GM18526 (cell line): ENCODE data around the gene ADARB2.

Experiments used
- POLR2A ChIP-seq: IDR thresholded peaks from 3 replicates; pipeline ENCODE4 v1.6.1; 2011; ENCODE audit not compliant: insufficient read length; ENCODE audit errors: extremely low read depth

The ADARB2 gene

DNA sequence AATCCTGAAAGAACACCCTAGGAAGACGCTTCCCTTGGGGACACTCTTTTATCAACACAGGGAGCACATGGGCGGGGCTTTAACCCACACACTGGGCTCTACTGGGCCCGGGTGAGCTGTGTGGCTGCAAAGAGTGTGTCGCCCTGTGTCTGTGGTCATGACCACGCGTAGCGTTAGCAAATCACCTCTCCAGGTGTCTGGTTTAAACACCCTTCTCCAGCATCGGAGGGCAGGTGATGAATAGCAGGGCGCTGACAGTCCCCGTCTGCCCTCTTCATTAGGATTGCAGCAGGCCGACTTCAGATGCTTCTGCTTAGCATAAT, 127.7 kb downstream of the ADARB2 start:
- no peak for TF ChIP-seq POLR2A

DNA sequence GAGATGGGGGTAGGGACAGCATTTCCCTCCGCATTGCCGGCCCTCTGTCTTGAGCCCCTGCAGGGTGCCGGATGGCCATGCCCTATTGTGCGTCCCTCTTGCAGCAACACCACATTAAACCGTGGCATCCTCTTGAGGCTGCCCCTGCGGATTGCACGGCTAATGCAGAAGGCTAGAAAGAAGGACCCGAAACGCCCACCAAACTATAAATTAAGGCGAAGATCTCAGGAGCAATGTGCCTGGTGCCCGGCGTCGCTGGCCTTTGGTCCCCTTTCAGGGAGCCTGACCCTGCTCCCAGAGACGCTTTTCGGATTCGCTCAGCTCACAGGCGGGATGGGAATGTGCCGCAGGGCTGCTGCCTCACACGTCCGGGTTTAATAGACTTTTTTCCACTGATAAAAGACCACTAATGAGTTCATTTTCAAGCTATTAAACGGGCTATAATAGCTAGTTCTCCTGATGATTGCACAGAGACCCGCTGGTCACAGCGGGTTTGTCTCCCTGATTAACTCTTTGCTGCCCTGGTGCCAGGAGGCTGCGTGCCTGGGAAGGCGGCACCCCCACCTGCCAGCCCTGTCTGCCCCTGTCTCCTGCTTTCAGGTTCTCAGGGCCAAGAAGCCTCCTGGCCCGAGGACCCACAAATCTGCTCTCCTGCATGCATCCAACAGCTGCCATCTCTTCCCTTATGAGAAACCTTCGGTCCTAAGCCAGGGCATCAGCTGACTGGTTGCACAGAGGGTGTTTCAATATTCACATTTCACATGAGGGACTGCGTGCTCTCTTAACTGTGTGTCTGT, 128.3 kb downstream of the ADARB2 start:
- TF ChIP-seq POLR2A: no peak

DNA sequence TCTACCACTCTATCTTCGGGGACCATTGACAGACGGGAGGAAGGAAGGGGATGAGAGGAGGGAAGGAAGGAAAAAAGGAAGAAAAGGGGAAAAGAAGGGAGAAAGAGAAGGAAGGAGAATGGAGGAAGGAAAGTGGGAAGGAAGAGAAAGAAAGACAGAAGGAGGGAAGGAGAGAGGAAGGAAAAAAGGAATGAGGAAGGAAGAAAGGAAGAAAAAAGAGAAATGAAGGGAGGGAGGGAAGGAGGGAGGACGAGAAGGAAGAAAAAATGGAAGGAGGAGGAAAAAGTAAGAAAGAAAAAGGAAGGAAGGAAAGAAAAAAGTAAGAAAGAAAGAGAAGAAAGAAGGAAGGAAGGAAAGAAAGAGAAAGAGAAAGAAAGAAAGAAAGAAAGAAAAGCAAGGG, 128.9 kb downstream of the ADARB2 start:
- no peak for TF ChIP-seq POLR2A

DNA sequence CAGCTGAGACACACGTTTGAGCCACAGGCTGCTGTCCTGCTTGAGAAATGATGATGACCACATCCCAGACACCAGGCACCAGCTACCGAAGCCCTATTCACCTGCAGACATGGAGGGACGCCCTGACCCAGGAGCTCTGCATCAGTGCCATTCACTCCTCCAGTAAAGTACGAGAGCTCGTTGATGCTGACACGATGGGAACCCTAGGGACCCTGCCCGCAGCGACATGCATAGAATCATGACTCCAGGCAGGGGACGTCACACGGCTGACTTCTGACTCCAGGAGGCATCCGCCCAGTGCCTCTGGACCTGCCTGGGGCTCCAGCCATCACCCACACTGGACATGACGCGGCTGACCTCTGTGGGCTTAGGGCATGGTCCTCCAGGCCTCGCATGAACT, 129.9 kb downstream of the ADARB2 start:
- TF ChIP-seq POLR2A: no peak

DNA sequence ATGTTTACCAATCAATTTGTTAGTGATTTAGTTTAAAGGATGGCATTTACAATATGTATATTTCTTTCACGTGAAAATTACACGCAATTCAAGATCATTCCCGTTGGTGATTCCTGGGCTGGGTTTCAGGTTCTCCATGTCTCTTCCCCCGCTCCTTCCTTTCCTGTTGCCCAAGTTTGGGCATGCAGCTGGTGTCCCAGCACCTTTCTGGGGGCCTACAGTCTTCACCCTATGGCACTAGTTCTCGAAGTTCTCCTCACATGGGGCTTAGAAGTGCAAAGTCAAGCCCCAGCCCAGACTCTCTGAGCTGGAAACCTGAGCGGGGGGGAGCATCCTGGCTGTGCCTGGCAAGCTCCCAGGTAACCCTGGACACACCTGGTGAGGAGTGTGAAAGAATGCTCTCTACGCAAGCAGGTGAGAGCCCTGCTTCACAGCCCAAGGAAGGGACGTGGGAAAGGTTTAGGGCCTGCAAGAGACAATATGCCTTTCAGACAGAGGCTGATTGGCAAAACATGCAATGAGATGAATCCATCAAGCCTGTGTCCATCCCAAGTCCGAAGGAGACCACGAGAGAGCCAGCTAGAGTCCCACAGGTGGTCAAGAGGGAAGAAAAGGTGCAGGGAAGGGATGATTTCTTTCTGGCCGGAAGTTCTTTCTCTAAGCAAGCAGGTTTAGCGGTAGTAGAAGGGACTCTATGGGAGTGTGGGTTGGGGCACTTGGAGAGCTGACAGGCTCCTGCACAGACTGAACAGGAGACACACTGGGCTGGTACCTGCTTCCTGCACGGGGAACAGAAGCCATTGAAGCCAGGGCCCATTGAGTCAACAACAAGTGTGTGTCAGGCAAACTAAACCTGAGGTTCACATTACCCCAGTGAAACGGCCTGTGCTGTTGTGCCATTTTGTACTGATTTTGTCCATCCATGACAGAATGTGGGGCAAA, 131.1 kb downstream of the ADARB2 start:
- TF ChIP-seq POLR2A: no peak

DNA sequence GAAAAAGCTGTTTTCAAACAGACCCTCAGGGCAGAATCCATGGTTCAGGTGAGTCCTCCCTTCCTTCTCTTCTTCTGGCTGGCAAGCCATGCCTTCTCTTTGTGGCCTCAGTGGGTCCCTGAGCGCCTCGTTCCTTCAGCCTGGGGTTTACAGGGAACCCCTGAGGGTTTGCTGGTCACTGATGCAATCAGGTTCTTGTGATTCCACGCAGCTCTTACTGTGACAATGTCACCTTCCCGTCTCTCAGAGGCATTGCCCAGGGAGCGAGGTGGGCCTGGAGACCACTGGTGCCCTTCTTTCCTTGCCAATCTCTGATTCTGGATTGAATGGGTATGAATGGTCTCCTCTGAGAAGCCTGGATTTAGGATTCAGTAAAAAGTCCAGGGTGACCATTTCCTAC, 132.2 kb downstream of the ADARB2 start:
- no peak for TF ChIP-seq POLR2A

DNA sequence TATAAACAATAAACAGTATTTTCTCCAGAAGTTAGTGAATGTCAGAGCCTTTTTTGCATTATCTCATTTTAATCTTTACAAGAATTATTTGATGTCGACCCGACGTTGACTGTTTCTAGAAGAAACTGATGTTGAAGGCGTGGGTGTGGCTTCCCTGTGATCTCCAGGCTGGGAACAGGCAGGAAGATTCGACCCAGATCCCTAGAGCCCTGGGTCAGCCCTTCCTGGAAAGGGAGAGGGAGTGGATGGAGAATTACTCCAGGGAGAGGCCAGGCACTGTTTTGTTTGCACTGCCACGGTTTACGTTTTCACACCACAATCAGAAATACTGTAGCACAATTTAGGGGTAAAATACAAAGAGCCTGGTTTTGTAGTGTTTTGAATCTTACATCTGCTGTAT, 133.1 kb downstream of the ADARB2 start:
- TF ChIP-seq POLR2A: no peak

DNA sequence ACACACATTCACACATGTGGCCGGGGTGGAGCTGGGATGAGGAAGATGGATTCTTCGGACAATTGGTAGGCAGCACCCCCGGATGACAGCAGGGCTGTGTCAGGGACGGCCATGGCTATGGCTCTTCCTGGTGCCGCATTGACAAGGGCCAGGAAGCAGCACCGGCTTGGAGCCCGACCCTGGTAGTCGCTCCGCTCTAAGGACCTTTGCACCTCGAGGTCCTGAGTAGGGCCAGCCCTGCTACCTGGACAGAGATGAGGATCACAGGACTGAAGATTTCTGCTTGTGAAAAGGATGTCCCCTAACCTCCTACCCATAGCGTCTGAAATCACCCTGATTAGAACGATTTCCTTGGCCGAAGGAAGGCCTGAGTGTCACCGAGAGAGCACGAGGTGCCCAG, 134.1 kb downstream of the ADARB2 start:
- no peak for TF ChIP-seq POLR2A

DNA sequence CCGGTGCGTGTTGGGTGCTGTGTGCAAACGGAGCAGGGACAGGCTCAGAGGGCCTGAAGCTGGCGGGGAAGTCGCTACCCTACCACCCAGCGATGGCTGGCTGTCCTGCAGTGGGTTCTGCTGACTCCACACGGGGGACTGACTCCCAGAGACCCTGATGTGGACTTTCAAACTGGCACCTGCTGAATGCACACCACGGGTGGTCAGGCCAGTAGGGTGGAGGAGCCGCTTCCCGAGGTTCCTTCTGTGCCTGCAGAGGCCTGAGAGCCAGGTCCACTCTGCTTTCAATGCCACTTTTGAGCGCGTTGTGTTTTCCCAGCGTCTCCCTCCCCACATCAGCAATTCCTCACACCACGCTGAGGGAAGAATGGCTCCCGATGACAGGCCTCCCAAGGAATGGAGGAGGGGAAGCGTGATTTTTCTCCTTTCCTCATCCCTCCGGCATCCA, 135.3 kb downstream of the ADARB2 start:
- no peak for TF ChIP-seq POLR2A

DNA sequence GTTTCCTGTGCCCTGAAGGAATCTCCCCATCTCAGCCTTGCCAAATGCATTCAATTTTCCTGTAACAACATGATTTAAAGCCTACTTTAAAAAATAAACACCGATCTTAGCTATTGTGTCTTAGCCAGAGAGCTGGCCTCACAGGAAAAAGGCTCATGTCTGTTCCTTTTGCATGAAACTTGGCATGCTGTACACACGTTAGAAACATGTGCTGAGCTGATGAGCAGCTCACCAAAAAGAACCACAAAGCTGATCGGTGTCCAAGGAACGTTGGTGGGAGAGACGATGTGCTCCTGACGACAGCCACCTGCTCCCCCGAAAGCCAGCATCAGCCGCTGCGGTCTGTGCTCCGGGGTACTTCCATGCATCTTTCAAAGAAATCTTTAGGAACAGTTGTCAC, 135.9 kb downstream of the ADARB2 start:
- no peak for TF ChIP-seq POLR2A

DNA sequence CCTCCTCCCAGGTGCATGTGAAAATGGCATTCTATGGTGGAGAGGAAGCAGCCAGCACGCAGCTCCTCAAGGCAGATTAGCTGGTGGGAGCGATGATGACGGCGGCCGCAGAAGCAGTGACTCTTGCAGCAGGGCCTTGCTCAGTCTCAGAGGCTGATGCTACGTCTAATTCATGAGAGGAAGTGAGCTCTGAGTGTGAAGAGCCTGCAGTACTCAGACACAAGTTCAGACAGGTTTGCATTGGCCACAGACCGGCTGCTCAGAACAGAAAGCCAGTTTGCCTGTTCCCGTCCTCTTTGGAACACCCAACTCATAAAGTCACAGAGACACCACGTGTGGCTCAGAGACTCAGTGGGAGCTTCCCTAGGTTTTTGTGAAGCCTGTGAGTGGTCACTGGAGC, 136.5 kb downstream of the ADARB2 start:
- TF ChIP-seq POLR2A: no peak

DNA sequence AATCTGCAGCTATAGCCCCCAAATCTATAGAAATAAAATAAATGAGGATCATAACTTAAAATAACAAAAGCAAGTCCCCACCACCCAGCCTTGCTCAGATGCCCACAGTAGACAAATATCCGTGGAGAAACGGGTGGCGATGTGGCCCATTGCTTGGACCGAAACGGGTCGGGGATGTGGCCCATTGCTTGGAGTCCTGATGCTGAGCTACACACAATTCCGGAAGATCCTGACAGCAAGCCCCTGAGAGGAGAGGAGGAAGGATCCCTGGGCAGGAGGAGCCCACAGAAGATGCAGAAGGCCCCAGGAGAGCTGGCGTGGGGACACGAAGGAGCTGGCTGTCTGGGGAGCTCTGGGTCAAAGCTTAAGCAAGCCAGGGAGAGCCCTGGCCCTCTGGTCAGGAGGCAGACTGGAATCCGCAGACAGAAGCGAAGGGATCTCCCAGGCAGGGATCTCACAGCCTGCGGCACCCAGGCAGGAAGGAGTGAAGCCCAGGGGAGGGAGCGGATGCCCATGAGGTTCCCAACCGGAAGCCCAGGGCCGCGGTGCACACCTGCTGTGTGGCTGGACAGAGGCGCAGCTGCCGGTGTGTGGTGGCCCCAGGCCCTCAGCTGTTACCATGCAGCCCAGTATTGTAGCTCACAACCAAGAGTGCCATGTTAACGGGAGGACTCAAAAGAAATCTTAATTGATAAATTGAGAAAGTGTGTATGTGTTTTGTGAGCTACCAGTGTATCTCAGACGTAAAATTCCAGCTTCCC, 138.8 kb downstream of the ADARB2 start:
- TF ChIP-seq POLR2A: no peak

DNA sequence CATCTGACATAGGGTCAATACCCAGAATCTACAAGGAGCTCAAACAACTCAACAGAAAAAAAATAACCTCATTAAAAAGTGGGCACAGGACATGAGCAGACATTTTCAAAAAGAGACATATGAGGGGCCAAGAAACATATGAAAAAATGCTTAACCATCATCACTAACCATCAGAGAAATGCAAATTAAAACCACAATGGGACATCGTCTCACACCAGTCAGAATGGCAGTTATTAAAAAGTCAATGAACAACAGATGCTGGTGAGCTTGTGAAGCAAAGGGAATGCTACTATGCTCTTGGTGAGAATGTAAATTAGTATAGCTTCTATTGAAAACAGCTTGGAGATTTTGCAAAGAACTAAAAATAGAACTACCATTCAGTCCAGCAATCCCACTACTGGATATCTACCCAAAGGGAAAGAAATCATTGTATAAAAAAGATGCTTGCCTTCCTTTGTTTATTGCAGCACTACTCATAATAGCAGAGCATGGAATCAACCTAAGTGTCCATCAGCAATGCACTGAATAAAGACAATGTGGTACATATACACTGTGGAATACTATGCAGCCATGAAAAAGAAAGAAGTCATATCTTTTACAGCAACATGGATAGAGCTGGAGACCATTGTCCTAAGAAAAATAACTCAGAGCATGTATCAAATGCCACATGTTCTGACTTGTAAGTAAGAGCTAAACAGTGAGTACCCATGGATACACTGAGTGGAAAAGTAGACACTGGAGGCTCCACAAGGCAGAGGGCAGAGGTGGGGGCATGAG, 139.8 kb downstream of the ADARB2 start:
- TF ChIP-seq POLR2A: no peak

DNA sequence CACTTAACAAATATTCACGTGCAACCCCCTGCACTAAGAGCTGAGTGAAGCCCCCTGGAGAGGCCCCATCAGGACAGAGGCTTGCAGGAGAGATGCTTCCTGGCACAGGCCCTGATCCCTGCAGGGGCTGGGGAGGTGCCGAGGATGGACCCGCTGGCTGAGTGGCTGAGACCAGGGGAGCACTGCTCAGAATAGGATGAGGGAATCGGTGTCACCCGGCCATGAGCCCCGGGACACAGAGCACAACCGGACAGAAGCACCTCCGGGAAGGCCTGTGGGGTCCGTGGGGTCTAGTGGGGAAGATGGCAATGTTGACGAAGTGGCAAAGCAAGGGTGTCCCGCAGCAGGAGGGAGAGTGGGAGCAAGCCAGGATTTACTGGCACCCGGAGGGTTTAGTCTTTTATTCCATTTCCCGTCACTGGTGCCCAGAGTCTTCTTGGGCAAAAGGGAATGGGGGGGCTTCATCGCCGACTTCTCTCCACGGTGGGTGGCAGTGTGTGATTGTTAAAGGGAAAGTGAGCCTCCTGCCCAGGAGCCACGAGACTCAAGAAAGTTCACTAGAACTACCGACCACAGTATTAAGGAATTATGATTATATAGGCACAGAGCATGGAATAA, 140.7 kb downstream of the ADARB2 start:
- no peak for TF ChIP-seq POLR2A
